ENCODE data around the gene SPDEF. TPM values are rescaled to one million over a fixed set of nuclear protein-coding genes. Genes with fewer than 3 reads are reported as not detected.

SPDEF gene
- total RNA-seq, 1 donor from 2014 or later = 0.65 TPM

- Mint-ChIP-seq H3K4me3 (ENCODE audit: low read depth) (no peak overlapping the region), H3K9me3 (ENCODE audit: low read depth) (no peaks in the 10 kb centered on the region), H3K4me1 (ENCODE audit: low read depth) (peaks cover 18% of the 10 kb centered on the region), H3K36me3 (ENCODE audit: insufficient read depth) (peaks cover 17% of the 10 kb centered on the region), H3K27ac (no peak overlapping the region), H3K27me3 (peaks cover 34% of the 10 kb centered on the region)
- TF ChIP-seq, protein P1, sequence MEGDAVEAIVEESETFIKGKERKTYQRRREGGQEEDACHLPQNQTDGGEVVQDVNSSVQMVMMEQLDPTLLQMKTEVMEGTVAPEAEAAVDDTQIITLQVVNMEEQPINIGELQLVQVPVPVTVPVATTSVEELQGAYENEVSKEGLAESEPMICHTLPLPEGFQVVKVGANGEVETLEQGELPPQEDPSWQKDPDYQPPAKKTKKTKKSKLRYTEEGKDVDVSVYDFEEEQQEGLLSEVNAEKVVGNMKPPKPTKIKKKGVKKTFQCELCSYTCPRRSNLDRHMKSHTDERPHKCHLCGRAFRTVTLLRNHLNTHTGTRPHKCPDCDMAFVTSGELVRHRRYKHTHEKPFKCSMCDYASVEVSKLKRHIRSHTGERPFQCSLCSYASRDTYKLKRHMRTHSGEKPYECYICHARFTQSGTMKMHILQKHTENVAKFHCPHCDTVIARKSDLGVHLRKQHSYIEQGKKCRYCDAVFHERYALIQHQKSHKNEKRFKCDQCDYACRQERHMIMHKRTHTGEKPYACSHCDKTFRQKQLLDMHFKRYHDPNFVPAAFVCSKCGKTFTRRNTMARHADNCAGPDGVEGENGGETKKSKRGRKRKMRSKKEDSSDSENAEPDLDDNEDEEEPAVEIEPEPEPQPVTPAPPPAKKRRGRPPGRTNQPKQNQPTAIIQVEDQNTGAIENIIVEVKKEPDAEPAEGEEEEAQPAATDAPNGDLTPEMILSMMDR (IDR thresholded peaks at IDR 0.05; ENCODE audit: unreplicated experiment) = no peak
- DNase-seq (ENCODE audit: low spot score, unreplicated experiment) = no peak
Observed at GRCh38 chr6:34593701-34594100, 37.6 kb upstream of the SPDEF start.

DNA sequence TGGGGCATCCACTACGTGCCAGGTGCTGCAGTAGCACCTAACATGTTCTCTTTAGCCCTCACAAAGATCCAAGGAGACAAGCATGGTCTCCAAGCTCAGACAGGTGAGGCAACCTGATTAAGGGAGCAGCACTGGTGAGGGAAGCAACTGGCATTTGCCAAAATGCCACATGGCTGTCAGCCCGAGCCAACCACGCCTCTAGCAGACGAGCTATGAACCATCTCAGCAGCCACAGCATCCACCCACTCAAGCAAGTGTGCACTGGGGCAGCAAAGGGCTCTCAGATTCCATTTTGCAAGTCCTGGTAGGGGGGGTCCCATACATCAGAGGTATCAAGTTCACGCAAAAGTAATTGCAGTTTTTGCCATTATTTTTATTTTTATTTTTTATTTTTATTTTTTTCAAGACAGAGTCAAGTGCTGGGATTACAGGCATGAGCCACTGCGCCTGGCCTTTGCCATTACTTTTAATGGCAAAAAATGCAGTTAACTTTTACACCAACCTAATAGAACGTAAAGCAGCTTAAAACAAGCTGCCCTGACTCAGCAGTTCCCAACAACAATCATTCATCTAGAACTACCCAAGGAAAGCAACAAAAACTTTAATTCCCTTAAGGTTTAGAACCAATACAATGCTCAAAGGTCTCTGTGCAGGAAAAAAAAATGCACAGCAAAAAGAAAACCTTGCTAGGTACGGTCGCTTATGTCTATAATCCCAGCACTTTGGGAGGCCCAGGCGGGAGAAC lies 36.3 kb upstream of the SPDEF start:
- no peaks in the 10 kb centered on the region for H3K9me3 Mint-ChIP-seq (ENCODE audit: low read depth)
- peaks cover 17% of the 10 kb centered on the region for H3K36me3 Mint-ChIP-seq (ENCODE audit: insufficient read depth)
- peaks cover 10% of the 10 kb centered on the region for H3K4me1 Mint-ChIP-seq (ENCODE audit: low read depth)
- H3K27me3 Mint-ChIP-seq = peaks cover 26% of the 10 kb centered on the region
- H3K27ac Mint-ChIP-seq = no peak overlapping the region
- no peak overlapping the region for H3K4me3 Mint-ChIP-seq (ENCODE audit: low read depth)
- TF ChIP-seq, protein P1 (IDR thresholded peaks at IDR 0.05; ENCODE audit: unreplicated experiment) = no peak
- no peak for DNase-seq (ENCODE audit: low spot score, unreplicated experiment)

DNA sequence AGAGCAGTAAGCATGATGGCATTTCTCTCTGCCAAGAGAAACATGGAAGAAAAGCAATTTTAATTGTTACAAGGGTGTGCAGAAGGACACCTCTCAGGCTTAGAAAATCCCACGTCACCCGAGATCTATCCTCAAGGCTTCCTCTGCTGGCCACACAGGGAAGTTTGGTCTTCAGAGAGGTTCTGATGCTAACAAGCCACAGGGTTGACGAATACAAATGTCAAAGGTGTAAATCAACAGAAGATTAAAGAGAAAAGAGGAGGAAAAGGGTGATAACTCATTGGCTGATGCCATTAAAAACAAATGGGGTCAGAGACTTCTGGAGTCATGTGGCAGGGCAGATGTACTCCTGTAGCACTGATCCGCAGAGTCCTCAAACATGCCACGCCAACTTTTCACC lies 33.6 kb upstream of the SPDEF start:
- H3K4me3 Mint-ChIP-seq (ENCODE audit: low read depth) = no peak overlapping the region
- no peak overlapping the region for H3K27ac Mint-ChIP-seq
- H3K36me3 Mint-ChIP-seq (ENCODE audit: insufficient read depth) = peaks cover 12% of the 10 kb centered on the region
- H3K27me3 Mint-ChIP-seq = peaks cover 8% of the 10 kb centered on the region
- no peak for DNase-seq (ENCODE audit: low spot score, unreplicated experiment)
- H3K9me3 Mint-ChIP-seq (ENCODE audit: low read depth) = no peaks in the 10 kb centered on the region
- TF ChIP-seq, protein P1 (IDR thresholded peaks at IDR 0.05; ENCODE audit: unreplicated experiment) = no peak
- peaks cover 5% of the 10 kb centered on the region for H3K4me1 Mint-ChIP-seq (ENCODE audit: low read depth)

DNA sequence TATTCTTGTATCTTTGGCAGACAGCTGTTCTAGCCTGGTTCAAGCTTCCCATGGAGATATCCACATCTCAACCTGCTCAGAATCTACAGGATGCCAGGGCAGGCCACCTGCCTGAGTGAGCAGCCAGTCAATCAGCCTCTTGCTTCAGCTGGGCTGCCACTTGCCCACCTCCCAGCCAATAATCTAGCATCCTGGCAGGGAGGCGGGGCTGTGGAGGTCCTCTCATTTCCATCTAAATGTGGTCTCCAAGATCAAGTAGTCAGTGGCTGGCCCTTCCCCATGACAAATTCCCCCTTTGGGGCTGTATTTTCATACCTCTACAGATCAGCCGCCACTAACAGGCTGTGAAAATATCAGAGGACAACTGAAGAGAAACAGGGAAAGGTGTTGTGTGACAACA lies 33.0 kb upstream of the SPDEF start:
- DNase-seq (ENCODE audit: low spot score, unreplicated experiment) = no peak
- no peak overlapping the region for H3K4me3 Mint-ChIP-seq (ENCODE audit: low read depth)
- H3K4me1 Mint-ChIP-seq (ENCODE audit: low read depth) = peaks cover 5% of the 10 kb centered on the region
- TF ChIP-seq, protein P1 (IDR thresholded peaks at IDR 0.05; ENCODE audit: unreplicated experiment) = no peak
- H3K27me3 Mint-ChIP-seq = peaks cover 7% of the 10 kb centered on the region
- no peaks in the 10 kb centered on the region for H3K9me3 Mint-ChIP-seq (ENCODE audit: low read depth)
- peaks cover 12% of the 10 kb centered on the region for H3K36me3 Mint-ChIP-seq (ENCODE audit: insufficient read depth)
- H3K27ac Mint-ChIP-seq = no peak overlapping the region

GRCh38 chr6:34587851-34588250 lies 31.7 kb upstream of the SPDEF start:
- no peak overlapping the region for H3K4me3 Mint-ChIP-seq (ENCODE audit: low read depth)
- H3K9me3 Mint-ChIP-seq (ENCODE audit: low read depth) = no peaks in the 10 kb centered on the region
- peaks cover 3% of the 10 kb centered on the region for H3K4me1 Mint-ChIP-seq (ENCODE audit: low read depth)
- no peak for DNase-seq (ENCODE audit: low spot score, unreplicated experiment)
- H3K27me3 Mint-ChIP-seq = peaks cover 4% of the 10 kb centered on the region
- H3K36me3 Mint-ChIP-seq (ENCODE audit: insufficient read depth) = peaks cover 8% of the 10 kb centered on the region
- TF ChIP-seq, protein P1 (IDR thresholded peaks at IDR 0.05; ENCODE audit: unreplicated experiment) = no peak
- no peak overlapping the region for H3K27ac Mint-ChIP-seq
